ENCODE results near the gene FYCO1. TPM values are rescaled to one million over a fixed set of nuclear protein-coding genes. Genes with fewer than 3 reads are reported as not detected.

FYCO1 gene
- total RNA-seq, 4 donors from 2014 or later, result 35.8 to 51.2 (median 43.8) TPM

GRCh38 chr3:46030626-46031025 is 35.0 kb upstream of the FYCO1 start:
- no peak for DNase-seq

GRCh38 chr3:46029953-46030543 is 34.4 kb upstream of the FYCO1 start:
- no peaks in the 10 kb centered on the region for H3K27me3 ChIP-seq
- peaks cover 0 to 6% (median 0%) of the 10 kb centered on the region in 4 donors for H3K9me3 ChIP-seq
- H3K36me3 ChIP-seq, result no peaks in the 10 kb centered on the region
- TF ChIP-seq CTCF (IDR thresholded peaks at IDR 0.05), result no peak
- TF ChIP-seq POLR2A (IDR thresholded peaks at IDR 0.05), result no peak
- H3K27ac ChIP-seq, result no peak overlapping the region
- no peak for DNase-seq
- H3K4me1 ChIP-seq, result no peaks in the 10 kb centered on the region
- H3K4me3 ChIP-seq, result no peak overlapping the region

More at GRCh38 chr3:46030626-46031025, 35.0 kb upstream of the FYCO1 start:
- Histone ChIP-seq H3K4me3 (no peak overlapping the region), H3K4me1 (no peaks in the 10 kb centered on the region), H3K27ac (no peak overlapping the region), H3K9me3 (peaks cover 0 to 6% (median 0%) of the 10 kb centered on the region in 4 donors), H3K36me3 (no peaks in the 10 kb centered on the region), H3K27me3 (no peaks in the 10 kb centered on the region)
- TF ChIP-seq CTCF (IDR thresholded peaks at IDR 0.05), result no peak
- no peak for TF ChIP-seq POLR2A (IDR thresholded peaks at IDR 0.05)

- no peaks in the 10 kb centered on the region for H3K36me3 ChIP-seq
- H3K27me3 ChIP-seq, result no peaks in the 10 kb centered on the region
- TF ChIP-seq POLR2A (IDR thresholded peaks at IDR 0.05) (no peak), CTCF (IDR thresholded peaks at IDR 0.05) (no peak)
- H3K9me3 ChIP-seq, result peaks cover 0 to 6% (median 0%) of the 10 kb centered on the region in 4 donors
- DNase-seq, result no peak
- H3K4me3 ChIP-seq, result no peak overlapping the region
- no peaks in the 10 kb centered on the region for H3K4me1 ChIP-seq
- H3K27ac ChIP-seq, result no peak overlapping the region
Measured at GRCh38 chr3:46027736-46028397, 32.2 kb upstream of the FYCO1 start.

DNA sequence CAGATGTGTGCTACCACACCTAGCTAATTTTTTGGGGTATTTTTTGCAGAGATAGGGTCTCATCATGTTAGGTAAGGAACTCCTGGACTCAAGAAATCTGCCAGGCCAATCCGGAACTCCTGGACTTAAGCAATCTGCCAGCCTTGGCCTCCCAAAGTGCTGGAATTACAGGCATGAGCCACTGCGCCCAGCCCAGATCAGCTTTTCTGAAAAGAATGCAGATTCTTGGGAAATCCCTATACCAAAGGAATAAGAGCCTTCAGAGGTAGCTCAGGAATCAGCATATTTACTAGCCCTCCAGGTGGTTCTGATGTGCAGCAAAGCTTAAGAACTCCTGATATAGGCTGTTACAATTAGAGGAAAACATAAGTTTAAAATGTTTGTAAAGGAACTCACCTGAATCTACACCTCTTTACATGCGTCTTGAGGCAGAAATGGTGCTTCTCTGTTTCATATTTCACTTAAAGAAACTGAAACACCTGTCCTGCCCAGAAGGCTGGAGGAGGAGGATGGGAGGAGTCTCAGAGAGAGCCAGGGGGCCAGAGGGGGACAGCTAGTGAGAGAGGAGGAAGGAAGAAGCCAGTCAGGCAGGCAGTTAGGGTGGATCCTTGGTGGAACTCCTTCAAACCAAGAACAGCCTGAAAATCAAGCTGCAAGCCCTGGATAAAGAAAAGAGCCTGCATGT is 31.5 kb upstream of the FYCO1 start, which contains the start of gene XCR1:
Gene XCR1, minus strand, starts transcription at position 463 of the 685 bp plus-strand sequence. CDS start 5,536 bp downstream, outside the sequence.
- no peak for DNase-seq
- Histone ChIP-seq H3K36me3 (no peaks in the 10 kb centered on the region), H3K4me1 (no peaks in the 10 kb centered on the region), H3K9me3 (peaks cover 0 to 6% (median 0%) of the 10 kb centered on the region in 4 donors), H3K27ac (no peak within 1 kb of the TSS), H3K4me3 (no peak within 1 kb of the TSS), H3K27me3 (no peaks in the 10 kb centered on the region)
- TF ChIP-seq POLR2A (IDR thresholded peaks at IDR 0.05), result no peak
- TF ChIP-seq CTCF (IDR thresholded peaks at IDR 0.05), result no peak

DNA sequence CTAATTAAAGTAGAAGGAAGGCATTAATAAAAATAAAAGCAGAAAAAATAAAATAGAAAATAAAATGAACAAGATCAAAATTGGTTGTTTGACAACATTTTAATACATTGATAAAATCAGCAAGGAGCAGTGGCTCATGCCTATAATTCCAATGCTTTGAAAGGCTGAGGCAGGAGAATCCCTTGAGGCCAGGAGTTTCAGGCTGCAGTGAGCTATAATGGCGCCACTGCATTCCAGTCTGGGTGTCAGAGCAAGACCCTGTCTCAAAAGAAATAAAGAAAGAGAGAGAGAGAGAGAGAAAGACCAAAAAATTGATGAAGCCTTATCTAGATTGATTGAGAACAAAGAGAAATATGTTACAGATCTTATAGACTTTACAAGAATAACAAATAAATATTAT is 29.5 kb upstream of the FYCO1 start:
- Histone ChIP-seq H3K4me3 (no peak overlapping the region), H3K4me1 (no peaks in the 10 kb centered on the region), H3K9me3 (peaks cover 0 to 6% (median 0%) of the 10 kb centered on the region in 4 donors), H3K36me3 (no peaks in the 10 kb centered on the region), H3K27me3 (no peaks in the 10 kb centered on the region), H3K27ac (no peak overlapping the region)
- TF ChIP-seq POLR2A (IDR thresholded peaks at IDR 0.05), result no peak
- no peak for TF ChIP-seq CTCF (IDR thresholded peaks at IDR 0.05)
- DNase-seq, result no peak

Data from Peyer's patch (tissue), 4 donors.